ENCODE measurements around the gene PIP5K1C. TPM values are rescaled to one million over a fixed set of nuclear protein-coding genes. Genes with fewer than 3 reads are reported as not detected.

PIP5K1C gene
- total RNA-seq, 1 donor from 2014 or later, result 75.7 TPM

DNA sequence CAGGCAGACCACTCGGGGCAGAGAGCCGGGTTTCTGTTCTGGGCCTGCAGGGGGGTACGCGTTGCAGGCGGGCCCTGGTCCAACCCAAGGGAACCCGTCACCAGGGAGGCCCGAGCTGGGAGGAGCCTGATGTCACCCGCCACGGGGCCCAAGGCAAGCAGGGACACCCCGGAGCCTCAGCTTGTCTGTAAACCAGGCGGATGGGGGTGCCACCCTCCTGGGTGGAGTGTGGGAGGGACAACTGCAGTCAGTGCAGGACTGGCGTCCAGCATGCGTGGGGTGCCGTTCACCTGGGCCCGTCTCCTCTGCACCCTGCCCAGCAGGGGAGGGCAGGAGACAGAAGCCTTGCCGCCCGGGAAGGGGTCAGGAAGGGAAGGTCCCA is 80.6 kb downstream of the PIP5K1C start:
- H3K9me3 Mint-ChIP-seq (ENCODE audit: unreplicated experiment), result no peaks in the 10 kb centered on the region
- TF ChIP-seq, protein P1, sequence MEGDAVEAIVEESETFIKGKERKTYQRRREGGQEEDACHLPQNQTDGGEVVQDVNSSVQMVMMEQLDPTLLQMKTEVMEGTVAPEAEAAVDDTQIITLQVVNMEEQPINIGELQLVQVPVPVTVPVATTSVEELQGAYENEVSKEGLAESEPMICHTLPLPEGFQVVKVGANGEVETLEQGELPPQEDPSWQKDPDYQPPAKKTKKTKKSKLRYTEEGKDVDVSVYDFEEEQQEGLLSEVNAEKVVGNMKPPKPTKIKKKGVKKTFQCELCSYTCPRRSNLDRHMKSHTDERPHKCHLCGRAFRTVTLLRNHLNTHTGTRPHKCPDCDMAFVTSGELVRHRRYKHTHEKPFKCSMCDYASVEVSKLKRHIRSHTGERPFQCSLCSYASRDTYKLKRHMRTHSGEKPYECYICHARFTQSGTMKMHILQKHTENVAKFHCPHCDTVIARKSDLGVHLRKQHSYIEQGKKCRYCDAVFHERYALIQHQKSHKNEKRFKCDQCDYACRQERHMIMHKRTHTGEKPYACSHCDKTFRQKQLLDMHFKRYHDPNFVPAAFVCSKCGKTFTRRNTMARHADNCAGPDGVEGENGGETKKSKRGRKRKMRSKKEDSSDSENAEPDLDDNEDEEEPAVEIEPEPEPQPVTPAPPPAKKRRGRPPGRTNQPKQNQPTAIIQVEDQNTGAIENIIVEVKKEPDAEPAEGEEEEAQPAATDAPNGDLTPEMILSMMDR (IDR thresholded peaks at IDR 0.05), result no peak
- DNase-seq (ENCODE audit: extremely low spot score, unreplicated experiment), result no peak
- H3K27me3 Mint-ChIP-seq (ENCODE audit: unreplicated experiment), result no peaks in the 10 kb centered on the region
- H3K4me3 Mint-ChIP-seq (ENCODE audit: unreplicated experiment), result no peak overlapping the region
- H3K27ac Mint-ChIP-seq (ENCODE audit: unreplicated experiment), result no peak overlapping the region
- H3K4me1 Mint-ChIP-seq (ENCODE audit: unreplicated experiment), result peaks cover 7% of the 10 kb centered on the region
- peaks cover 1% of the 10 kb centered on the region for H3K36me3 Mint-ChIP-seq (ENCODE audit: unreplicated experiment)

DNA sequence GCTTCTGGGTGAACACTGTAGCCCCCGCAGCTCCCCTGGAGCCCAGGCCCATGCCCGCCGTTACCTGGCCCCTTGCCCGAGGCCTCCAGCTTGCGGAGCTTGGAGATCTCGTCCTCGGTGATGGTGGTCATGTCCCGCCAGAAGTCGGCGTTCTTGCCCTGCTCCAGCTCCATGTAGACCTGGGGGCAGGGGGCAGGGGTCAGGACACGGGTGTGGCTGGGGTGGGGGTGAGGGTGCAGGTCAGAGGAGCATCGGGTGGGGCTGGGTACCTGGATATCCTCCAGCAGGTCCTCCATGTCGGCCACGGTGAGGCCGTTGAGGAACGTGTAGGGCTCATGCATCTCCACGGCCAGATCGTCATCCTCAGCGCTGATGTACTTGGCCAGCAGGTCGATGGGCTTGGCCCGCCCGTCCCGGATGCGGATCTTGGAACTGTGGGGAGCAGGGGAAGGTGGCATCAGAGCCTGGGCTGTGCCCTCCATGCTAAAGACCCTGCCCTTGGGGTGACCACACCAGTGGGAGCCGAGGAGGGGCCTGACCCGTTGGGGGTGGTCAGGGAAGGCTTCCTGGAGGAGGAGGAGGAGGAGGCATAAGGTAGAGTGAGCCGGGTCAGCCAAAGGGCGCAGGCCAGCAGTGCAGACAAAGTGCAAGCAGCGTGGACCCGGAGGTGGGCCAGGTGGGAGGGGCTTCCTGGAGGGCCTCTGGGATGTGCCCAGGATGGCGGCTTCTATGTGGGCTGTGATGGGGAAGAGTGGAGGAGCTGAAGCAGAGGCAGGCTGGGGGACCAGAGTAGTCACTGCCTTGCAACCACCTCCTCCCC is 81.2 kb downstream of the PIP5K1C start:
- Mint-ChIP-seq H3K4me3 (ENCODE audit: unreplicated experiment) (no peak overlapping the region), H3K27ac (ENCODE audit: unreplicated experiment) (no peak overlapping the region), H3K36me3 (ENCODE audit: unreplicated experiment) (peaks cover 1% of the 10 kb centered on the region), H3K27me3 (ENCODE audit: unreplicated experiment) (no peaks in the 10 kb centered on the region), H3K4me1 (ENCODE audit: unreplicated experiment) (peaks cover under 1% of the 10 kb centered on the region), H3K9me3 (ENCODE audit: unreplicated experiment) (no peaks in the 10 kb centered on the region)
- TF ChIP-seq, protein P1 (IDR thresholded peaks at IDR 0.05), result no peak
- DNase-seq (ENCODE audit: extremely low spot score, unreplicated experiment), result no peak

DNA sequence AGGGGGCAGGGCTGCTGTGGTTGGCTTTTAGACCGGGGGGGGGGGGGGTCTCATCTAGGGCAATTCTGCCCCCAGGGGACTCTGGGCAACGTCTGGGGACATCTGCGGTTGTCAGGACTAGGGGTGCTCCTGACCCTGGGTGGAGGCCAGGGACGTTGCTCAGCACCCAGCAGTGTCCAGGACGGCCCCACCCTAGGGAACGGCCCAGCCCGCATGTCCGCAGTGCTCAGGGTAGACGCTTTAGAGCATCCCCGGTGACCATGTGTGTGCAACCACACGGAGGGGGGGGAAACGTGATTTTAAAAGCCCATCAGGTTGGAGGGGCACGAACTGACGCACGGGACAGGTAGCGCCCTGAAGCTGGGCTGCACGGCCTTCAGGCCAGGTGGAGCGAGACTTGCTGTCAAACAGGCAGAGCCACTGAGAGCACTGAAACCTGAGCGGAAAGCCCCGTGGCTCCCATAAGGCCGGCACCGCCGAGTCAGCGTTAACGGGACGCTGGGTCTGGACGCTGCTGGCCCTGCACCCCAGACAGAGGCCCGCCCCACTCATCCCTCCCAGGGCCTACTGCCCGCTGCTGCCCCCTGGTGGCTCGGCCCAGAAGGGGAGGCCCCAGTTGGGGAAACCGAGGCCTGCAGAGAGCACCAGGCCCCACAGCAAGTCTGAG is 82.0 kb downstream of the PIP5K1C start:
- no peaks in the 10 kb centered on the region for H3K4me1 Mint-ChIP-seq (ENCODE audit: unreplicated experiment)
- no peak overlapping the region for H3K27ac Mint-ChIP-seq (ENCODE audit: unreplicated experiment)
- DNase-seq (ENCODE audit: extremely low spot score, unreplicated experiment), result no peak
- no peaks in the 10 kb centered on the region for H3K27me3 Mint-ChIP-seq (ENCODE audit: unreplicated experiment)
- H3K36me3 Mint-ChIP-seq (ENCODE audit: unreplicated experiment), result peaks cover 1% of the 10 kb centered on the region
- TF ChIP-seq, protein P1 (IDR thresholded peaks at IDR 0.05), result peak; percentile 83
- H3K4me3 Mint-ChIP-seq (ENCODE audit: unreplicated experiment), result no peak overlapping the region
- no peaks in the 10 kb centered on the region for H3K9me3 Mint-ChIP-seq (ENCODE audit: unreplicated experiment)

DNA sequence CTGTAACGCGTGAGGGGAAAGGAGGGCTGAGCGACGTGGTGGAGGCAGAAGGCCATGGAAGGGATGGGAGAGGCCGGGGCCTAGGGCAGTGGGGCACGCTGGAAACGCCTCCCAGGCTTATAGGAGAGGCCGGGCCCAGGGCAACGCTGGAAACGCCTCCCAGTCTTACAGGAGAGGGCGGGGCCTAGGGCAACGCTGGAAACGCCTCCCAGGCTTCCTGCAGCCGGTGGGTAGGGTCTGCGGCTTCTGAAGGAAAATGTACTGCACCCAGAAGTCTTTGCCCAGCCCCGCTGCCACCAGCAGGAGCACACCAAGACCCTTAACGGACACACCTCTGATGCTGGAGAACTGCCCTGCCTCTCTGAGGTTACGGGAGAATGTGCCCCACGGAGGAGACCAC is 82.8 kb downstream of the PIP5K1C start:
- H3K27me3 Mint-ChIP-seq (ENCODE audit: unreplicated experiment), result no peaks in the 10 kb centered on the region
- H3K9me3 Mint-ChIP-seq (ENCODE audit: unreplicated experiment), result no peaks in the 10 kb centered on the region
- TF ChIP-seq, protein P1 (IDR thresholded peaks at IDR 0.05), result no peak
- peaks cover 1% of the 10 kb centered on the region for H3K36me3 Mint-ChIP-seq (ENCODE audit: unreplicated experiment)
- no peaks in the 10 kb centered on the region for H3K4me1 Mint-ChIP-seq (ENCODE audit: unreplicated experiment)
- no peak overlapping the region for H3K27ac Mint-ChIP-seq (ENCODE audit: unreplicated experiment)
- H3K4me3 Mint-ChIP-seq (ENCODE audit: unreplicated experiment), result no peak overlapping the region
- DNase-seq (ENCODE audit: extremely low spot score, unreplicated experiment), result no peak

DNA sequence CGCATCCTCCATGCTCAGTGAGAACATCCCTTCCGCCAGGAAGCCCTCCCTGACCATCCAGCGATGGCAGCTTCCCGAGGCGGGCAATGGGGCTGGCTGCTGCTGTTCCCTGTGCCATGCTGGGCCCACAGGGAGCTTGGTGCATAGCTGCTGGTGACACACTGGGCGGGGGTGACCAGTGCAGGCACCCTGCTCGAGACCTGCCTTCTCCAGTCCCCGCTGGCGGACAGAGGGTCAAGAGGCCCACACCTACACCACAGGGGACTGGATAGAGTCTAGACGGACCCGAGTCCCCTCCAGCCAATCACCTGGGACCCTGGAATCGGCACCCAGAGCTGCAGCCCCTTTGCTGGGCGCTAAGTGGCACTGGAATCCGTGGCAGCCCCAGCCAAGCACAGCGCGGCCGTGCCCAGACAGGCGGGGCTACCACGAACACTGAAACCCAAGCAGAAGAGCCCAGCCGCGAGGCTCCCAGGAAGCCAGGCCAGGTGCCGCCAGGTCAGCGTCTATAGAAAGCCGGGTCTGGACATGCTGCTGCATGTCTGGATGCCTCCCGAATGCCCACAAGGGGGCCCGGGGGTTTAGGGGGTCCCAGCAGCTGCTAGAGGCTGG is 84.6 kb downstream of the PIP5K1C start:
- no peak for DNase-seq (ENCODE audit: extremely low spot score, unreplicated experiment)
- Mint-ChIP-seq H3K4me1 (ENCODE audit: unreplicated experiment) (peaks cover under 1% of the 10 kb centered on the region), H3K36me3 (ENCODE audit: unreplicated experiment) (no peaks in the 10 kb centered on the region), H3K27ac (ENCODE audit: unreplicated experiment) (no peak overlapping the region), H3K4me3 (ENCODE audit: unreplicated experiment) (no peak overlapping the region), H3K9me3 (ENCODE audit: unreplicated experiment) (no peaks in the 10 kb centered on the region), H3K27me3 (ENCODE audit: unreplicated experiment) (no peaks in the 10 kb centered on the region)
- TF ChIP-seq, protein P1 (IDR thresholded peaks at IDR 0.05), result no peak
